NCI-H748 (cell line): ENCODE results near the gene RNF112.

Experiments used
- DNase-seq: peaks from one replicate; lab custom pipeline; 2025; ENCODE audit not compliant: unreplicated experiment; lab: John Stamatoyannopoulos, UW

Gene RNF112

GRCh38 chr17:19372866-19373504 is 38.0 kb upstream of the RNF112 start:
- DNase-seq = no peak

GRCh38 chr17:19374136-19374535 is 36.9 kb upstream of the RNF112 start:
- DNase-seq = no peak

- no peak for DNase-seq
These were observed 35.3 kb upstream of the RNF112 start for GRCh38 chr17:19375732-19376131.

- peak; percentile 82 for DNase-seq
These were observed 34.2 kb upstream of the RNF112 start for GRCh38 chr17:19376811-19377210.

GRCh38 chr17:19377602-19378415 is 33.2 kb upstream of the RNF112 start:
- peak; percentile 100 for DNase-seq

GRCh38 chr17:19378416-19379360 is 32.3 kb upstream of the RNF112 start, which contains the start of gene MAPK7:
Gene MAPK7, plus strand, starts transcription at chr17:19378498. Its CDS starts 403 bp downstream, at chr17:19378901.
- DNase-seq = peak; percentile 78

- DNase-seq = no peak
These were observed 31.5 kb upstream of the RNF112 start for GRCh38 chr17:19379361-19380065.

- DNase-seq = no peak
These were observed 30.3 kb upstream of the RNF112 start for GRCh38 chr17:19380481-19381301.

GRCh38 chr17:19381361-19381740 is 29.7 kb upstream of the RNF112 start:
- no peak for DNase-seq

- DNase-seq = no peak
These were observed 29.1 kb upstream of the RNF112 start for GRCh38 chr17:19381741-19382444.

GRCh38 chr17:19382531-19383444 is 28.2 kb upstream of the RNF112 start:
- DNase-seq = no peak

- no peak for DNase-seq
These were observed 27.2 kb upstream of the RNF112 start for GRCh38 chr17:19383681-19384470.

- DNase-seq = no peak
These were observed 26.2 kb upstream of the RNF112 start for GRCh38 chr17:19384723-19385391.

GRCh38 chr17:19385521-19385983 is 25.5 kb upstream of the RNF112 start:
- no peak for DNase-seq

GRCh38 chr17:19386051-19386929 is 24.7 kb upstream of the RNF112 start:
- no peak for DNase-seq
